GM19463 (cell line): ENCODE measurements around the gene ZNF524.
A peak's percentile ranks its signal among the peaks of the same experiment; 100 is the strongest.

Experiments
- ATAC-seq: cut with Tn5 transposase; IDR thresholded peaks from one replicate; pipeline ENCODE4 v1.9.1; 2021; ENCODE audit warnings: mild to moderate bottlenecking, moderate library complexity; ENCODE audit not compliant: unreplicated experiment

ZNF524 gene

GRCh38 chr19:55601084-55601483 lies 996 bp downstream of the ZNF524 start:
- no peak for ATAC-seq

DNA sequence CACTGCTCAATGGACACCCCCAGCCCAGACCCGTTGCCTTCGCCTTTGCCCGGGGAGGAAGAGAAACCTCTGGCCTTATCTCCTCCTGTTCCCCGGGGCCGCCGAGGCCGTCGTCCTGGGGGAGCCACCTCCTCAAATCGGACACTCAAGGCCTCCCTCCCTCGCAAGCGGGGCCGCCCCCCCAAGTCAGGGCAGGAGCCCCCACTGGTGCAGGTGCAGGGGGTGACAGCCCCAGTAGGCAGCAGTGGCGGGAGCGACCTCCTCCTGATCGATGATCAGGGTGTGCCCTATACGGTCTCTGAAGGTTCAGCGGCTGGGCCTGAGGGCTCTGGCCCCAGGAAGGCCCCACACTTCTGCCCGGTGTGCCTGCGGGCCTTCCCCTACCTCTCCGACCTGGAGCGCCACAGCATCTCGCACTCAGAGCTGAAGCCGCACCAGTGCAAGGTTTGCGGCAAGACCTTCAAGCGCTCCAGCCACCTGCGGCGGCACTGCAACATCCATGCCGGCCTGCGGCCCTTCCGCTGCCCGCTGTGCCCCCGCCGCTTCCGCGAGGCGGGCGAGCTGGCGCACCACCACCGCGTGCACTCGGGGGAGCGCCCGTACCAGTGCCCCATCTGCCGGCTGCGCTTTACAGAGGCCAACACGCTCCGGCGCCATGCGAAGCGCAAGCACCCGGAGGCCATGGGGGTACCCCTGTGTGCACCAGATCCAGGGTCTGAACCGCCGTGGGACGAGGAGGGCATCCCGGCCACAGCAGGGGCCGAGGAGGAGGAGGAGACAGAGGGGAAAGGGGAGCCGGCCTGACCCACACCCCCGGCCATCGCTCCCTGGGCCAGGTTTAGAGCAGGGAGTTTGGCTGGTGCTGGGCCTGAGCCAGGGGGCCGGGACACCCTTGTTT lies 2.3 kb downstream of the ZNF524 start:
- ATAC-seq, result no peak

- ATAC-seq, result no peak
These were observed 3.0 kb downstream of the ZNF524 start for GRCh38 chr19:55603115-55603514.

GRCh38 chr19:55603581-55604292 lies 3.6 kb downstream of the ZNF524 start:
- no peak for ATAC-seq

DNA sequence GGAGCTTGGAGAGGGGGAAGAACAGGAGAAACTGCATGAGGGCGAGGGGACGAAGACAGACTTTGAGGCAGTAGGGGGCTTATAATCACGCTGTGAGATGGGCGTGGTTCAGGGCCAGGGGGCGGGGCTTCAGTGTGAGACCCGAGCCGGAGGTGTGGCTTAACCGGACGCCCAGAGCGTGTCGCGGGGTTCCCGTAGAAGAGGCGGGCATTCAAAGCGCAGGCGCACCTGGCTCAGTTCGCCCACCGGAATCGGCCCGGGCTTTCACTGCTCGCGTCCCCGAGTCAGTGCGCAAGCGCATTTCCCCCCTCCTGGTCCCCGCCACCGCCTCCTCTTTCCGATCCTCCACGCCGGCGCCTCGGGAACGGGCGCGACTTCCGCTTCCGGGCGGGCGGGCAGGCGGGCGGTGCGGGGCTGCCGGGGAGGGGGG lies 5.1 kb downstream of the ZNF524 start:
- peak; percentile 69 for ATAC-seq

DNA sequence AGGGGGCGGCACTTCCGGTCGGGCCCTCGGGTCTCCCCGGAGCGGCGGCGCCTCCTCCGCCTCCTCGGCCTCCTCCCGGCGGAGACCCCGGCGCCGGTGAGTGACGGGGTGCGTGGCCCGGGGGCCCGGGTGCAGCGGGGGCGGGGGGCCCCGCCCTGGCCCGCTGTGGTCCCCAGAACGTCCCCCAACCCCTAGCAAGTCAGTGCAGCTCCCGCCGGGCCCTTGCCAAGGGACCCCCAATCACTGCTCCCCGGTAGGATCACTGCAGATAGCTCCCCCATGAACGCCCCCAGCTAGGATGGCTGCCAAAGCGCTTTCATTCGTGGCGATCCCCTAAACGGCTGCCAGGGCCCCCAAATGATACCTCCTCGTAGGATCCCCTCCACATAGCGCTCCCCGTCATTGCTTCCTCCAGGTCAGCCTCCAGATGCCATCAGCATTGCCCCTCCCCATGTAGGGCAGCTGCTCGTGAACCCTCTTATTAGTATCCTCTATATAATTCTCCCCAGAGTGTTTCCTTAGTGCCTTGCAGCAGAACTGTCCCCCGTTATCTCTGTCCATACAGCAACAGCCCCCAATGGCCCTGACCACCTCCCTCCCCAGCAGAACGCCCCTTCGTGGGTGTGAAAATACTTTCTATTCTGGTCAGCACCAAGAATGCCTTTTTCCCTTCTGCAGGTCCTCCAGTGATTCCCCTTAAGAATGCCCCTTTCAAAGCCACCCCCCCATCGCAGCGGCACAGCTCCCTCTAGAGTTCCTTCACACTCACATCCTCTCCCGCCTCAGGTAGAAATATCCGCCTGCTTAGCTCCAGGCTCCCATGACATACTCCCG lies 5.8 kb downstream of the ZNF524 start, which contains the start of gene ZNF865:
TSS of gene ZNF865 (plus strand) at position 11 of the 834 bp plus-strand sequence. CDS start 7,972 bp downstream, outside the sequence.
- peak; percentile 33 for ATAC-seq

- no peak for ATAC-seq
These were observed 6.3 kb downstream of the ZNF524 start for GRCh38 chr19:55606471-55606787.

DNA sequence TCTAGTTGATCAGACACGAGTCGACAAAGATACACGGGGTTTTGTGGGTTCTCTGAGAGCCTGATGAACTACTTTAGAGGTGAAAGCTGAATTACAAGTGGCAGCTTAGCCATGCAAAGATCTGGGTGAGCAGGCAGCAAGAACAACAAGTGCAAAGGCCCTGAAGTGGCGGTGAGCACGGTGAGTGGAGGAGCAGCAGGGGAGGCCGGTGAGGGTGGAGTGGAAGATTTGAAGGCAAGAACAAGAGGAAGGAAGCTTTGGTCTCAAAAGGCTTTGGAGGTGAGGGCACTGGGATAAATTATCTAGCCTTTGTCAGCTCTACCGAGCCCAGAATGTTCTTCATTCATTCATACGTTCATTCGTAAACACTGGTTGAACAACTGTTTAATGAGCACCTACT lies 6.7 kb downstream of the ZNF524 start:
- no peak for ATAC-seq

DNA sequence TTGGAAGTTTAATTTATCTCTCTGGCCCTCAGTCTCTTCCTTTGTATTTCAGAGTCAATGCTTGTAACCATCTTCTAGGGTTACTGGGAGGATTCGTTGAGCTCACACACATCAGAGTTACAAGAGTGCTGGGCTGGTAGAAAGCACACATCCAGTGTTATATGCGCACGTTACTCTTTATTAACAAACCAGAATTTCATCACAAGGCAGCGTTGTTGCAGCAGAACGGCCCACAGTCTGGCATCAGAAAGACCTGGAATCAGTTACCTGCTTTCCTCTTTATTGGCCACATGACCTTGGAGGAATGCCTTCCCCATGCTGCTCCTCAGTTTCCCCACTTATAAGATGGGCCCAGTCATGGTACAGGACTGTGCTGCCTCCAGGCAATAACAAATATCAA lies 9.2 kb downstream of the ZNF524 start:
- no peak for ATAC-seq

DNA sequence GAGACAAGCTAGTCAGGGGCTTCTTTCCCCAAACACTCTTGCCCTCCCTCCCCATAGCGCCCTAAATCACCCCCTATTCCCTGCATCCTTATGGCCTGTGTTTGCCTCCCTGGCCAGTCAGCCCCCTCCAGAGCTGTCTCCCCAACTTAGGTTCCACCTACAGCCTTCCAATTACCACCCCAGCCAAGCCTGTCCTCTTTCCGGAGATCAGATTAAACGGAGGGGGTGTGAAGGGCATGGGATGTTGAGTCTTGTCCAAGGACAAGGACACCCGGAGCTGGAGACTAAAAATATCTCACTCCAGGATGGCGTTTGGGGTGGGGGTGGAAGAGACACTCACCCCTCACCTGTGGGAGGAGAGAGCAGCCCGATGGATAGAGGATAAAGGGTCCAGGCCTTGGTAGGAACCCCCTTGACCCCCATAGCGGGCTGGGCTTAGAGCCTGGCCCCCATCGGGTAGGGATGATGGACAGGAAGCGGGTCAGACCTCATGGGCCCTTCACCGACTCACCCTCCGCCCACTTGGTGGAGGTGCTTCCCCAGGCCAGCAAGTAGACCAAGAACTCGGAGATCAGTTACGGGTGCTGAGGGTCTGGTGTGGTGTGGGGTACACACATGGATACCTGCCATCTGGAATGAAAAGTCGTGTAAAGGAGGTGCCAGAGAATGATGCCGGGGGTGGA lies 11.4 kb downstream of the ZNF524 start:
- ATAC-seq, result no peak

DNA sequence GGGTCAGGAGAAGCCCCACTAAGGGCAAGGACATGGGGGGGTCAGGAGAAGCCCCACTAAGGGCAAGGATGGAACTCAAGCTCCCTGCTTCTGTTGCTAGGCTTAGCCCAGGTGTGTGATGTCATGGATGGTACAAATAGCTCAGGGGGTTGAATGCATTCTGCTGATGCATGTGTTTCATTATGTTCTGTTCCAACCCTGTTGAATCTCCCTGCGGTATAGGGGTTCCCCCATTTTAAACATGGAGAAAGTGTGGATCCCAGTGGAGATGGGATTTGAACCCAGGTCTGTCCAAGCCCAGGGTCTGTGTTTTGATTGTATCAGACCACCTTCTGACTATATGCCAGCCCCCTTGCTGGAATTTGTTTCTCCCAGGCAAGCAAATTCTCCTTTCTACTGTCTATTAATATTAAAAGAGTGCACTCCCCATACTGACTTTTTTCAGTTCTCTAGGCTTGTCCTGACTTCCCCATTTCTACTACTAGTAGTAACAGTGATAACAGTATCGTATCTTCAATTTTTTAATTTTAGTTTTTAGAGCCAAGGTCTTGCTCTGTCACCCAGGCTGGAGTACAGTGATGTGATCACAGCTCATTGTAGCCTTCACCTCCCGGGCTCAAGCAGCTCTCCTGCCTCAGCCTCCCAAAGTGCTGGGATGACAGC lies 12.0 kb downstream of the ZNF524 start:
- no peak for ATAC-seq

- no peak for ATAC-seq
These were observed 13.3 kb downstream of the ZNF524 start for GRCh38 chr19:55613396-55613795.

GRCh38 chr19:55613930-55614710 lies 14.0 kb downstream of the ZNF524 start:
- ATAC-seq, result no peak

DNA sequence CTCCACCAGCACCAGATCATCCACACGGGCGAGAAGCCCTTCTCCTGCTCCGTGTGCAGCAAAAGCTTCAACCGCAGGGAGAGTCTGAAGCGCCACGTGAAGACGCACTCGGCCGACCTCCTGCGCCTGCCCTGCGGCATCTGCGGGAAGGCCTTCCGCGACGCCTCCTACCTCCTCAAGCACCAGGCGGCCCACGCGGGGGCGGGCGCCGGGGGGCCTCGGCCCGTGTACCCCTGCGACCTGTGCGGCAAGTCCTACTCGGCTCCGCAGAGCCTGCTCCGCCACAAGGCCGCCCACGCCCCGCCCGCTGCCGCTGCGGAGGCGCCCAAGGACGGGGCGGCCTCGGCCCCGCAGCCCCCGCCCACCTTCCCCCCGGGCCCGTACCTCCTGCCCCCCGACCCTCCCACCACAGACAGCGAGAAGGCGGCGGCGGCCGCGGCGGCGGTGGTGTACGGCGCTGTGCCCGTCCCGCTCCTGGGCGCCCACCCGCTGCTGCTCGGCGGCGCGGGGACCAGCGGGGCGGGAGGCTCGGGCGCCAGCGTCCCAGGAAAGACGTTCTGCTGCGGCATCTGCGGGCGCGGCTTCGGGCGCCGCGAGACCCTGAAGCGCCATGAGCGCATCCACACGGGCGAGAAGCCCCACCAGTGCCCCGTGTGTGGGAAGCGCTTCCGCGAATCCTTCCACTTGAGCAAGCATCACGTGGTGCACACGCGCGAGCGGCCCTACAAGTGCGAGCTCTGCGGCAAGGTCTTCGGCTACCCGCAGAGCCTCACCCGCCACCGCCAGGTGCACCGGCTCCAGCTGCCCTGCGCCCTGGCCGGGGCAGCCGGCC lies 14.8 kb downstream of the ZNF524 start:
- ATAC-seq, result no peak

- ATAC-seq, result no peak
These were observed 15.7 kb downstream of the ZNF524 start for GRCh38 chr19:55615543-55616394.

DNA sequence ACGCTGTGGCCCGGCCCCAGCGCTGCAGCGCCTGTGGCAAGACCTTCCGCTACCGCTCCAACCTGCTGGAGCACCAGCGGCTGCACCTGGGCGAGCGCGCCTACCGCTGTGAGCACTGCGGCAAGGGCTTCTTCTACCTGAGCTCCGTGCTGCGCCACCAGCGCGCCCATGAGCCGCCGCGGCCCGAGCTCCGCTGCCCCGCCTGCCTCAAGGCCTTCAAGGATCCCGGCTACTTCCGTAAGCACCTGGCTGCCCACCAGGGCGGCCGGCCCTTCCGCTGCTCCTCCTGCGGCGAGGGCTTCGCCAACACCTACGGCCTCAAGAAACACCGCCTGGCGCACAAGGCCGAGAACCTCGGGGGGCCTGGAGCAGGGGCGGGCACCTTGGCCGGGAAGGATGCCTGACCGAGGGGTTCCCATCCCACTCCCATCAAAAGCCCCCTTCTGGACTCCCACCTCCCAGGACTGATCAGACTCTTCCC lies 16.3 kb downstream of the ZNF524 start:
- no peak for ATAC-seq

DNA sequence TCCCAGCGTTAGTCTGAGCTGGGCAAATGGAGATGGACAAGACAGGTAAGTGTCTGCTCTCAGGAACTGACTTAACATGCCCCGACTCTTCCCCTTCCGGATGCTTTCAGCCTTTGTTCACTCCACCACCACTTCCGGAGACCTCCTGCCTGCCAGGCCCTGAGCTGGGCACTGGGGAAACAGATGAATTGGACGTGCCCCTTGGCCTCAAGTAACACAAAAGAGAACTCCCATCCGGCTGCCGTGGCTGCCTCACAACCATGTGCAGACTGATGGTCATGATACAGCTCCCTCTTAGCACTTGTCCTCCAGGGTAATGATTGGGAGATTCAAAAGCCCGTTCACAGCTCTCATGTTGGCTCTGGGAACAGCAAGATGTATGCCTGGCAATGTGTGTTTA lies 17.3 kb downstream of the ZNF524 start:
- ATAC-seq, result no peak
